Forelimb muscle (tissue), 1 donor: ENCODE measurements around the gene RNF222. TPM values are rescaled to one million over a fixed set of nuclear protein-coding genes. Genes with fewer than 3 reads are reported as not detected.
"Not testable (repeated sequence)": the region's sequence is repeated elsewhere in the genome, so short reads cannot be mapped to it uniquely, and the experiment has no call there.

Source experiments
- DNase-seq: peaks from one replicate; pipeline ENCODE4 v3.0.0-alpha.2; 2013; ENCODE audit warnings: low read depth
- polyA plus RNA-seq: library from polyadenylated mRNA; unstranded; fragments of 120-200 nt; gene quantifications from one replicate; pipeline ENCODE4 v1.2.1, GENCODE V29; 2013; ENCODE audit not compliant: insufficient read length

RNF222 gene
- polyA plus RNA-seq, 1 donor = not detected

GRCh38 chr17:8412089-8412488 lies 14.5 kb upstream of the RNF222 start:
- no peak for DNase-seq

- no peak for DNase-seq
Measured at GRCh38 chr17:8410883-8411238, 13.2 kb upstream of the RNF222 start.

GRCh38 chr17:8409966-8410882 lies 12.6 kb upstream of the RNF222 start:
- DNase-seq = peak; percentile 83

GRCh38 chr17:8408371-8408770 lies 10.7 kb upstream of the RNF222 start:
- DNase-seq = no peak

- DNase-seq = no peak
Measured at GRCh38 chr17:8406174-8406573, 8.5 kb upstream of the RNF222 start.

GRCh38 chr17:8405499-8406016 lies 7.9 kb upstream of the RNF222 start:
- DNase-seq = no peak

- DNase-seq = no peak
Measured at GRCh38 chr17:8402921-8403536, 5.4 kb upstream of the RNF222 start.

- no peak for DNase-seq
Measured at GRCh38 chr17:8401107-8401506, 3.5 kb upstream of the RNF222 start.

GRCh38 chr17:8398980-8399379 lies 1.4 kb upstream of the RNF222 start:
- DNase-seq = no peak

GRCh38 chr17:8394497-8394896 lies 3.1 kb downstream of the RNF222 start:
- not testable (repeated sequence) for DNase-seq

GRCh38 chr17:8393470-8394231 lies 4.0 kb downstream of the RNF222 start:
- no peak for DNase-seq

GRCh38 chr17:8392674-8393469 lies 4.8 kb downstream of the RNF222 start:
- no peak for DNase-seq

GRCh38 chr17:8392274-8392673 lies 5.4 kb downstream of the RNF222 start:
- no peak for DNase-seq

GRCh38 chr17:8391711-8392110 lies 5.9 kb downstream of the RNF222 start:
- DNase-seq = no peak

- no peak for DNase-seq
Measured at GRCh38 chr17:8387914-8388651, 9.5 kb downstream of the RNF222 start.

- no peak for DNase-seq
Measured at GRCh38 chr17:8386841-8387240, 10.8 kb downstream of the RNF222 start.

GRCh38 chr17:8384801-8385378 lies 12.7 kb downstream of the RNF222 start:
- DNase-seq = no peak

GRCh38 chr17:8383143-8383822 lies 14.3 kb downstream of the RNF222 start, which contains the start of gene RPL26:
Gene RPL26 (minus strand): TSS chr17:8383193. CDS start chr17:8382310, 883 bp downstream.
- peak; percentile 97 for DNase-seq

GRCh38 chr17:8382880-8383142 lies 14.8 kb downstream of the RNF222 start:
- DNase-seq = no peak
